Measurements from ENCODE around the gene DGKD.

DGKD gene

GRCh38 chr2:233419602-233420391, 65.5 kb downstream of the DGKD start:
- peaks cover 37% of the 10 kb centered on the region for H3K4me1 ChIP-seq (ENCODE audit: control insufficient read depth, insufficient read depth, low read length)
- H3K9ac ChIP-seq (ENCODE audit: low read length in 2 of 2) = peak overlapping the region; percentile 20 to 51
- peak overlapping the region; percentile 42 for H3K27ac ChIP-seq (ENCODE audit: low read length)
- H3K27me3 ChIP-seq (ENCODE audit: control insufficient read depth in 1 of 2, insufficient read depth in 2 of 2, low read length in 2 of 2) = no peaks in the 10 kb centered on the region
- peaks cover 0 to 3% of the 10 kb centered on the region in 2 donors for H3K36me3 ChIP-seq (ENCODE audit: control insufficient read depth in 2 of 2, insufficient read depth in 2 of 2, low read length in 2 of 2)
- peak overlapping the region; percentile 18 to 66 for H3K4me3 ChIP-seq (ENCODE audit: low read length in 2 of 2)
- H3K9me3 ChIP-seq (ENCODE audit: control insufficient read depth in 2 of 2, low read length in 2 of 2) = no peaks in the 10 kb centered on the region

DNA sequence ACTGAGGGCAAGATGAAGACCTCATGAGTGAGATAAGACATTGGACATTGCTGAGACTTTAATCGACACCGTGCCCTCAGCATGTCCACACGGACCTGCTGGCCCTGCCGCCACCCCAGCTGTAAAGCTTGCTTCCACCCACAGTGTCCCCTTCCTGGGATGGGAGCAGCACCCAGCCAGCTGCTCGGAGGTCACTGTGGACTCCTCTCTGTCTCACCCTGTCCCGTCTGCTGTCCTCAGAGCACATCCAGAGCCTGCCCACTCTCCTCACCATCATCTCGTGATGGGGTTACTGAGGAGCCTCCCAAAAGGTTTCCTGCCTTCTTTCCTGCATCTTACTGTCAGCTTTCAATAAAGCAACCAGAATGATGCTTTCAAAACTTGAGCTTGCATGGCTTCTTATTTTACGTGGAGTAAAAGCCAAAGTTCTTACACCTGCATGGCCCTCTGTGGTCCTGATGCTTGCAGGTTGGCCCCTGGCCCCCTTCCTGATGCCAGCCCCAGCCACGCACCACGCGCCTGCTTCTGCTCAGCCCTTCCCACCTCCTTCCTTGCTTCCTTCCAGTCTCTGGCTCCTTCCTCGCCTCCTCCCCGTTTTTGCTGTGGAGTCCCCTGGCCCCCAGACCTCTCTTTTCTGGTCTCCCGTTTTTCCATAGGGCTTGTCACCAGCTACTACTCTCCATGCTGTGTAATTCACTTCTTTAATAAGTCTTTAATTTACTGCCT, 67.0 kb downstream of the DGKD start:
- Histone ChIP-seq H3K27ac (ENCODE audit: low read length) (no peak overlapping the region), H3K36me3 (ENCODE audit: control insufficient read depth in 2 of 2, insufficient read depth in 2 of 2, low read length in 2 of 2) (peaks cover 0 to 3% of the 10 kb centered on the region in 2 donors), H3K9ac (ENCODE audit: low read length in 2 of 2) (no peak overlapping the region)

GRCh38 chr2:233422050-233422639, 67.9 kb downstream of the DGKD start:
- H3K27ac ChIP-seq (ENCODE audit: low read length) = no peak overlapping the region
- peaks cover 0 to 3% of the 10 kb centered on the region in 2 donors for H3K36me3 ChIP-seq (ENCODE audit: control insufficient read depth in 2 of 2, insufficient read depth in 2 of 2, low read length in 2 of 2)
- peaks cover 26% of the 10 kb centered on the region for H3K4me1 ChIP-seq (ENCODE audit: control insufficient read depth, insufficient read depth, low read length)
- no peak overlapping the region for H3K4me3 ChIP-seq (ENCODE audit: low read length in 2 of 2)
- no peaks in the 10 kb centered on the region for H3K27me3 ChIP-seq (ENCODE audit: control insufficient read depth in 1 of 2, insufficient read depth in 2 of 2, low read length in 2 of 2)
- H3K9ac ChIP-seq (ENCODE audit: low read length in 2 of 2) = no peak overlapping the region
- H3K9me3 ChIP-seq (ENCODE audit: control insufficient read depth in 2 of 2, low read length in 2 of 2) = no peaks in the 10 kb centered on the region

More for the DNA sequence above, 67.0 kb downstream of the DGKD start:
- H3K27me3 ChIP-seq (ENCODE audit: control insufficient read depth in 1 of 2, insufficient read depth in 2 of 2, low read length in 2 of 2) = no peaks in the 10 kb centered on the region
- H3K4me3 ChIP-seq (ENCODE audit: low read length in 2 of 2) = no peak overlapping the region
- H3K9me3 ChIP-seq (ENCODE audit: control insufficient read depth in 2 of 2, low read length in 2 of 2) = no peaks in the 10 kb centered on the region
- H3K4me1 ChIP-seq (ENCODE audit: control insufficient read depth, insufficient read depth, low read length) = peaks cover 29% of the 10 kb centered on the region

- Histone ChIP-seq H3K27ac (ENCODE audit: low read length) (no peak overlapping the region), H3K9ac (ENCODE audit: low read length in 2 of 2) (no peak overlapping the region), H3K4me3 (ENCODE audit: low read length in 2 of 2) (no peak overlapping the region), H3K27me3 (ENCODE audit: control insufficient read depth in 1 of 2, insufficient read depth in 2 of 2, low read length in 2 of 2) (no peaks in the 10 kb centered on the region), H3K36me3 (ENCODE audit: control insufficient read depth in 2 of 2, insufficient read depth in 2 of 2, low read length in 2 of 2) (peaks cover 0 to 3% of the 10 kb centered on the region in 2 donors), H3K9me3 (ENCODE audit: control insufficient read depth in 2 of 2, low read length in 2 of 2) (no peaks in the 10 kb centered on the region), H3K4me1 (ENCODE audit: control insufficient read depth, insufficient read depth, low read length) (peaks cover 26% of the 10 kb centered on the region)
Observed at GRCh38 chr2:233422649-233423551, 68.6 kb downstream of the DGKD start.

DNA sequence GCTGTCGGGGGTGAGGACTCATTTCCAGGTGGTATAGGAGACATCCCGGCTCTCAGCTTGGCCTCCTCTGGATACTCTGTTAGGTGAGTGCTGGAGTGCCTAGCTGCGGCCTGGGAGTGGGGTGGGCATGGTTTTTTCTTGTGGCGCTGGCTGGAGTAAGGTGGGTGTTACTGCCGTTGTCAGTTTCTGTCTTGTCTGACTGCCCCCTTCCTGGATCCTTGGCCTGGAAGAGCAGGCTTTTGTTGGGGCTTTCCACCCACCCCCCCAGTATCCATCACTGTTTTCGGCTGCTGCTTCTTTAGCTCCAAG, 69.2 kb downstream of the DGKD start:
- Histone ChIP-seq H3K9me3 (ENCODE audit: control insufficient read depth in 2 of 2, low read length in 2 of 2) (no peaks in the 10 kb centered on the region), H3K4me3 (ENCODE audit: low read length in 2 of 2) (no peak overlapping the region), H3K9ac (ENCODE audit: low read length in 2 of 2) (no peak overlapping the region), H3K27ac (ENCODE audit: low read length) (no peak overlapping the region), H3K36me3 (ENCODE audit: control insufficient read depth in 2 of 2, insufficient read depth in 2 of 2, low read length in 2 of 2) (peaks cover 0 to 3% of the 10 kb centered on the region in 2 donors), H3K4me1 (ENCODE audit: control insufficient read depth, insufficient read depth, low read length) (peaks cover 25% of the 10 kb centered on the region), H3K27me3 (ENCODE audit: control insufficient read depth in 1 of 2, insufficient read depth in 2 of 2, low read length in 2 of 2) (no peaks in the 10 kb centered on the region)

DNA sequence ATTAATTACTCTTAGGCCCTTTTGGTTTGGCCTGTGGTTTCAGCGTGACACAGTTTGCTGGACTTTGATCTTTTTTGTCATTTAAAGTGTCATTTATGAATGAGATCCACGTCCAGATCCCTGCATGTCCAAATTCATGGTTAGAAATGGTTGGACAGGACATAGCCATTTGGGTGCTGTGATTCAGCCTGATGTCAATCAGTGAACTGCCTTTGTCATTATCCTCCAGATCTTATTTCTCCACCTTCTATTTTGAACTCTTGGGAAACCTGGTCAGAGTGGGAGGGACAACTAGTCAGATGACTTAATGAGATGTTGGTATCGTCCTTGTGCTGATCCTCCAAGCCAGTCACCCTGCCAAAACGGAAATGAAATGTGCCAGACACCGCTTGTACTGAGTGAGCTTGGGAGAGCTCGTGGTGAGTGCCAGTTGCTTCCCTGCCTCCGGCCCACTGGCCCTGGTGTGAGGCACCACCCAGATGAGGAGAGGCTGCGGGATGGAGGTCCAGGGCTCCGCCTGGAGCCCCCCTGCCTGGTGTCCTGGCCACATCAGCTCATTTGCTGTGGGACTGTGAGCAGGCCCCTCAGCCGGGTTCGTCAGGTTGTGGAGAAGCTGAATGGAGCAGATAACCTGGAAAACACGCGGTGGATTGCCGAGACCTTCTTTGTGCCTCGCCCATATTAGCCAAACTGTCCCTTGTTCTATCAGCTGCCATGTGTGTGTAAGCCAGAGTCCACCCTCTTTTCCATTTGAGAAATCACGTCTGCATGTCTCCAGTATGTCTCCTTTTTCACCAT, 70.1 kb downstream of the DGKD start:
- no peaks in the 10 kb centered on the region for H3K9me3 ChIP-seq (ENCODE audit: control insufficient read depth in 2 of 2, low read length in 2 of 2)
- no peak overlapping the region for H3K9ac ChIP-seq (ENCODE audit: low read length in 2 of 2)
- H3K4me1 ChIP-seq (ENCODE audit: control insufficient read depth, insufficient read depth, low read length) = peaks cover 17% of the 10 kb centered on the region
- H3K36me3 ChIP-seq (ENCODE audit: control insufficient read depth in 2 of 2, insufficient read depth in 2 of 2, low read length in 2 of 2) = peaks cover 0 to 3% of the 10 kb centered on the region in 2 donors
- H3K4me3 ChIP-seq (ENCODE audit: low read length in 2 of 2) = no peak overlapping the region
- H3K27ac ChIP-seq (ENCODE audit: low read length) = no peak overlapping the region
- H3K27me3 ChIP-seq (ENCODE audit: control insufficient read depth in 1 of 2, insufficient read depth in 2 of 2, low read length in 2 of 2) = no peaks in the 10 kb centered on the region

DNA sequence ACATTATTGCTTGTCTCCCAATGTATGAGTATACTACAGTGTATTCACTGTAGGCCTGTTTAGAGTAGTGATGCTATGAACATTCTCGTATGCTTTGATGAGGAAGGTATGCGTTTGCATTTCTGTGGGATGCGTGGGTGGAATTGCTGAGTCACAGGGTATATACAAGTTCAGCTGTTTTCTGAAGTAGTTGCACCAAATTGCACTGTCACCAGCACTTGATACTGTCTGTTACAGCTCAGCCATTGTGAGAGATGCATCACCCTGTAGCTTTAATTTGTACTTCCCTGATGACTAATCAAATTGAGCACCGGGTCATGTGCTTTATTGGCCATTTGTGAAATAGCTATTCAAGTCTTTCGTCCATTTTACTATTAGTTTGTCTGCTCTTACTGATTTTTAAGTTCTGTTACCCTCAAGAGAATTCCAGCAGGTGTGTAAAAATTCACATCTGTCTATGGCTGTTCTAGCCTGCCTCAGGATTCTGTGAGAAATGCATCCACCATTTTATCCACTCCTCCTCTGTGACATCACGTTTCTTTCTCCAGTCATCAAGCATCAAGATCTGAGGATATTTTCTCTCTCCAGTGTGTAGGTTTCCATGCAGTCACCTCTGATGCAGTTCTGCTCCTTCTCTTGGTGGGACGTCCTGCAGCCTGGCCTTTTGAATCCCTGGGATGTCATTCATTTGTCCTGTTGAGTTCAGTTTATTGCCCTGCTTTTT, 72.5 kb downstream of the DGKD start:
- H3K27ac ChIP-seq (ENCODE audit: low read length) = no peak overlapping the region
- H3K4me1 ChIP-seq (ENCODE audit: control insufficient read depth, insufficient read depth, low read length) = no peaks in the 10 kb centered on the region
- H3K4me3 ChIP-seq (ENCODE audit: low read length in 2 of 2) = no peak overlapping the region
- H3K9me3 ChIP-seq (ENCODE audit: control insufficient read depth in 2 of 2, low read length in 2 of 2) = no peaks in the 10 kb centered on the region
- no peaks in the 10 kb centered on the region for H3K36me3 ChIP-seq (ENCODE audit: control insufficient read depth in 2 of 2, insufficient read depth in 2 of 2, low read length in 2 of 2)
- H3K9ac ChIP-seq (ENCODE audit: low read length in 2 of 2) = no peak overlapping the region
- H3K27me3 ChIP-seq (ENCODE audit: control insufficient read depth in 1 of 2, insufficient read depth in 2 of 2, low read length in 2 of 2) = no peaks in the 10 kb centered on the region

DNA sequence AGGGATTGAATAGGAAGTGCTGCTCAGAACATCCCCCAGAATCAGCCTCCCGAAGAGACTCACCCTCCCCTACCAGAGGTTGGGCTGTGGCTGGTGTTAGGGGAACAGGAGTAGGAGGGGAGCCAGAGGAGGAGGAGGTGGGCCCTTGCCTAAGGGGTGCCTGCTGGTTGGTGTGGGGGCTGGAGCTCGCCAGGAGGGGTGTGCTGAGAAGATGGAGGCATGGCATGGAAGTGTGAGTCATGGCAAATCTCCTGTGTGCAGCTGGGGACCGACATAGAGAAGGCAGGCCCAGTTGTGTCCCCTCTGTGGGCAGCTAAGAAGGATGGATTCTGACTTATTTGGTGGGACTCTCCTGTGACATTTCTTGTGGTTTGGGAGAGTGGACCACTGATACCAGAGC, 73.7 kb downstream of the DGKD start:
- Histone ChIP-seq H3K27me3 (ENCODE audit: control insufficient read depth in 1 of 2, insufficient read depth in 2 of 2, low read length in 2 of 2) (no peaks in the 10 kb centered on the region), H3K4me1 (ENCODE audit: control insufficient read depth, insufficient read depth, low read length) (no peaks in the 10 kb centered on the region), H3K9ac (ENCODE audit: low read length in 2 of 2) (no peak overlapping the region), H3K27ac (ENCODE audit: low read length) (no peak overlapping the region), H3K36me3 (ENCODE audit: control insufficient read depth in 2 of 2, insufficient read depth in 2 of 2, low read length in 2 of 2) (no peaks in the 10 kb centered on the region), H3K9me3 (ENCODE audit: control insufficient read depth in 2 of 2, low read length in 2 of 2) (no peaks in the 10 kb centered on the region), H3K4me3 (ENCODE audit: low read length in 2 of 2) (no peak overlapping the region)

- Histone ChIP-seq H3K4me3 (ENCODE audit: low read length in 2 of 2) (no peak overlapping the region), H3K36me3 (ENCODE audit: control insufficient read depth in 2 of 2, insufficient read depth in 2 of 2, low read length in 2 of 2) (no peaks in the 10 kb centered on the region), H3K4me1 (ENCODE audit: control insufficient read depth, insufficient read depth, low read length) (no peaks in the 10 kb centered on the region), H3K27me3 (ENCODE audit: control insufficient read depth in 1 of 2, insufficient read depth in 2 of 2, low read length in 2 of 2) (no peaks in the 10 kb centered on the region), H3K9me3 (ENCODE audit: control insufficient read depth in 2 of 2, low read length in 2 of 2) (no peaks in the 10 kb centered on the region), H3K27ac (ENCODE audit: low read length) (no peak overlapping the region), H3K9ac (ENCODE audit: low read length in 2 of 2) (no peak overlapping the region)
Observed at GRCh38 chr2:233428438-233428837, 74.1 kb downstream of the DGKD start.
